ENCODE results near the gene PDZRN4. TPM values are rescaled to one million over a fixed set of nuclear protein-coding genes. Genes with fewer than 3 reads are reported as not detected.

The PDZRN4 gene
- total RNA-seq, 2 donors from 2014 or later: 0.89 to 1.6 TPM

DNA sequence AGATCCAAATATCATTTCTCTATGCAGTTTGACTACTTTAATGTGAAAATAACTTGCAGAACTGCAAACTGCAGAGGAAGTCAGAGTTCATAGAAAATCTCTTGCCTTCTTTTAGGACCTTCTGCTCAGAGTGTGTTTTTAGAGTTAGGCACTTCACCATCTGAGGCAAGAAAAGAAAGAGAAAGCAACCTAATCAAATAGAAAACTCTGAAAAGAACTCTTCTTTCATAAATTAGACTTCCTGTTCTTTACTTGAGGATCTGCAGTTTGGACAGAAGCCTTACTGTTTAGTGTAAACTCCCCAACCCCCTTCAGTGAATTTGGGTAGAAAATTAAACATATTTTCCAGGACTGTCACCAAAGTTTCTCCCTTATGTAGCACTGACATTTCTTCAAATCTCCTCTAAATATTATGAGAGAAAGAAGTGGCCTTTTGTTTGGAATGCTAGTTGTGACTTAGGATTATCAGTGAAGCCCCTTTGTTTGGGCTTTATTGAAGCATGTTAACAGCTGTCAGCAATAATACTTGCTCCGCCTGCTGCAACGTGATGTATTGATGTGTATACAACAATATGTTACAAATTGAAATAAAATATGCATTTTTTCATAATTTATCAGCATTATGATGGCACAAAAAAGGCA lies 99.5 kb downstream of the PDZRN4 start:
- Histone ChIP-seq H3K9me3 (no peaks in the 10 kb centered on the region), H3K4me1 (no peaks in the 10 kb centered on the region), H3K36me3 (no peaks in the 10 kb centered on the region), H3K27ac (no peak overlapping the region), H3K27me3 (no peaks in the 10 kb centered on the region), H3K4me3 (no peak overlapping the region)
- TF ChIP-seq, protein P1, sequence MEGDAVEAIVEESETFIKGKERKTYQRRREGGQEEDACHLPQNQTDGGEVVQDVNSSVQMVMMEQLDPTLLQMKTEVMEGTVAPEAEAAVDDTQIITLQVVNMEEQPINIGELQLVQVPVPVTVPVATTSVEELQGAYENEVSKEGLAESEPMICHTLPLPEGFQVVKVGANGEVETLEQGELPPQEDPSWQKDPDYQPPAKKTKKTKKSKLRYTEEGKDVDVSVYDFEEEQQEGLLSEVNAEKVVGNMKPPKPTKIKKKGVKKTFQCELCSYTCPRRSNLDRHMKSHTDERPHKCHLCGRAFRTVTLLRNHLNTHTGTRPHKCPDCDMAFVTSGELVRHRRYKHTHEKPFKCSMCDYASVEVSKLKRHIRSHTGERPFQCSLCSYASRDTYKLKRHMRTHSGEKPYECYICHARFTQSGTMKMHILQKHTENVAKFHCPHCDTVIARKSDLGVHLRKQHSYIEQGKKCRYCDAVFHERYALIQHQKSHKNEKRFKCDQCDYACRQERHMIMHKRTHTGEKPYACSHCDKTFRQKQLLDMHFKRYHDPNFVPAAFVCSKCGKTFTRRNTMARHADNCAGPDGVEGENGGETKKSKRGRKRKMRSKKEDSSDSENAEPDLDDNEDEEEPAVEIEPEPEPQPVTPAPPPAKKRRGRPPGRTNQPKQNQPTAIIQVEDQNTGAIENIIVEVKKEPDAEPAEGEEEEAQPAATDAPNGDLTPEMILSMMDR (IDR thresholded peaks at IDR 0.05): no peak
- DNase-seq (ENCODE audit: low spot score): no peak

DNA sequence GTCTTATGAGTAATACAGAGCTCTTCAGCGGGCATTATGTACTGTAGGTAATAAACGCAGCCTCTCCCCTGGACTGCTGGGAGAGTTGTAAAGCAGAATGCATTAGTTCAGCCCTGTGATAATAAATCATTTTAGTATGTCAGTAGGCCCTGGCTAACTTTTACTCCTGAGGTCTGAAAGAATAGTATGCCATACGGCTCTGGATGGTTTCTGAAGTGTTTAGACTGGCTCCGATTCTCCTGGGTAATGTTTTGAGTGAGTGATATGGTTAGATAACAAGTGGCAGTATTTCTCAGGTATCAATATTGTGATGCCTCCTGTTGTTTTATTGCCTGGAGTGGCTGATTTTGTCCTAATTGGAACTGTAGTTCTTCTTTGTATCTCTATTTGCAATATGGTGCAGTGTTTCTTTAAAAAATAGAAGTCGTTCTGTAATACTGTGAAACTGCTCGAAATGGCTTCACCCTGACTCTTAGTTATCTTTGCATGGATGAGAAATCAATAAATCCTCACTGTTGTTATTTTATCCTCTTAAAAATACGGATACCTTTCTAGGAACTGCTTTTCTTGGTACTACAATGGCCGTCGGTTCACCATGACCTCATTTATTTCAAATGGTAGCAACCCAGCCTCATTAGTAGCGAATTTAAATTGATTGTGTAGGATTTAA lies 100.2 kb downstream of the PDZRN4 start:
- Histone ChIP-seq H3K4me1 (no peaks in the 10 kb centered on the region), H3K9me3 (no peaks in the 10 kb centered on the region), H3K27me3 (no peaks in the 10 kb centered on the region), H3K27ac (no peak overlapping the region), H3K4me3 (no peak overlapping the region), H3K36me3 (no peaks in the 10 kb centered on the region)
- TF ChIP-seq, protein P1 (IDR thresholded peaks at IDR 0.05): no peak
- no peak for DNase-seq (ENCODE audit: low spot score)

- H3K4me1 ChIP-seq: no peaks in the 10 kb centered on the region
- H3K36me3 ChIP-seq: no peaks in the 10 kb centered on the region
- no peaks in the 10 kb centered on the region for H3K27me3 ChIP-seq
- DNase-seq (ENCODE audit: low spot score): no peak
- TF ChIP-seq, protein P1 (IDR thresholded peaks at IDR 0.05): no peak
- no peak overlapping the region for H3K4me3 ChIP-seq
- no peaks in the 10 kb centered on the region for H3K9me3 ChIP-seq
- H3K27ac ChIP-seq: no peak overlapping the region
These were observed 101.4 kb downstream of the PDZRN4 start for GRCh38 chr12:41289501-41289900.

- DNase-seq (ENCODE audit: low spot score): no peak
- H3K9me3 ChIP-seq: no peaks in the 10 kb centered on the region
- H3K4me3 ChIP-seq: no peak overlapping the region
- no peaks in the 10 kb centered on the region for H3K27me3 ChIP-seq
- H3K27ac ChIP-seq: no peak overlapping the region
- no peaks in the 10 kb centered on the region for H3K4me1 ChIP-seq
- no peaks in the 10 kb centered on the region for H3K36me3 ChIP-seq
- TF ChIP-seq, protein P1 (IDR thresholded peaks at IDR 0.05): no peak
These were observed 104.9 kb downstream of the PDZRN4 start for GRCh38 chr12:41293011-41293410.

DNA sequence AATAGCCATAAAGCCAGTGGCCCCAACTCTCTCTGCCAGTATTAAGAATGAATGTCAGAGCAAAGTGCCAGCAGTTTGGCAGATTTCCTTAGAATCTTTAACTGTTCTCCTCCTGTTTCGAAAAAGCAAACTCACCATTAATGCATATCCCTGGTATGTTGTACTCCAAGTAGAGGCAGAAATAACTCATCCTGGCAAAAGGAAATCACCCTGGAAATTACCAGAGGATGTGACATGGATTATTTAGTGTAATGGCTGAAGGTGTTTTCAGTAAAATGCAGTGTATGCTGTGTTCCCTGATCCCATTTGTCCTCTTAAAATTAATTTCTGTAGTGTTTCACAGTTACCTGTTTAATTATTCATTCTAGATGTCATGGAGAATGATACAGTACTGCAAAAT lies 105.3 kb downstream of the PDZRN4 start:
- no peak for DNase-seq (ENCODE audit: low spot score)
- Histone ChIP-seq H3K27me3 (no peaks in the 10 kb centered on the region), H3K36me3 (no peaks in the 10 kb centered on the region), H3K9me3 (no peaks in the 10 kb centered on the region), H3K27ac (no peak overlapping the region), H3K4me3 (no peak overlapping the region), H3K4me1 (no peaks in the 10 kb centered on the region)
- TF ChIP-seq, protein P1 (IDR thresholded peaks at IDR 0.05): no peak
